DMS114 treated with DMSO at 0.1 percent for 48 hours (cell line): ENCODE results near the gene DUSP1.

Source experiments
- DNase-seq: peaks from one replicate; lab custom pipeline; 2025; ENCODE audit not compliant: unreplicated experiment; lab: John Stamatoyannopoulos, UW

The DUSP1 gene

DNA sequence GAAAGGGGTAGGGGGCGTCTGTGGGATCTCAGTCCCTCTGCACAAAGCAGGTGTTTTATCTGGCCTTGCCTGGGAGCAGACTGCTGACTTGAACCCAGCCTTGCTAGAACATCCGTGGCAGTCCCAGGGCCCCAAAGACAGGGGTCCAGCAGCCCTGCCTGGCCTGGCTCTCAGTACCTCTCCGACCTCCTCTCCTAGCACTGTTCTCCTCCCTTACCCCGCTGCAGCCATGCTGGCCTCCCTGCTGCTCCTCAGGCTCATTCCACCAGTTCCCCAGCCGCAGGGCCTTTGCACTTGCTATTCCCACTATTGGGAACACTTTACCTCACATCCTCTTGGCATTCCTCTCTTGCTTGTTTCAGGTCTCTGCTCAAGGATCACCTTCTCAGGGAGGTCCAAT, 45.2 kb downstream of the DUSP1 start:
- DNase-seq = no peak

DNA sequence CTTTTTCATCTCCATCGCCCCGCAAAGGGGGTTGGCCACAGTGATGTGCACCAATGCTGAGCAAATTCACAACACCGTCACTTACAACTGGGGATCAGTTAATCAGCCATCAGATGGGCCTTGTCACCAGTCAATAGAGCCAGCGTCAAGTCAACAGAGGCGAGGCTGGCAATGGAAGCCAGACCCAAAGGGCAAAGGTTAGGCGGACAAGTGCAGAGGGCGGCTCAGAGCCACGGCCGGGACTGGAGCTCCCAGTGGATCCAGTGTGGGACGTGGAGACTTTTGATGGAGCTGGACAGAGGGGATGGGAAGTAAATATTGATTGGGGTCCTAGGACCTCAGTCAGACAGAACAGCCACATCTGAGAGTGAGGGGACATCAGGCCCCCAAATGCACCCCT, 45.7 kb downstream of the DUSP1 start:
- no peak for DNase-seq

DNA sequence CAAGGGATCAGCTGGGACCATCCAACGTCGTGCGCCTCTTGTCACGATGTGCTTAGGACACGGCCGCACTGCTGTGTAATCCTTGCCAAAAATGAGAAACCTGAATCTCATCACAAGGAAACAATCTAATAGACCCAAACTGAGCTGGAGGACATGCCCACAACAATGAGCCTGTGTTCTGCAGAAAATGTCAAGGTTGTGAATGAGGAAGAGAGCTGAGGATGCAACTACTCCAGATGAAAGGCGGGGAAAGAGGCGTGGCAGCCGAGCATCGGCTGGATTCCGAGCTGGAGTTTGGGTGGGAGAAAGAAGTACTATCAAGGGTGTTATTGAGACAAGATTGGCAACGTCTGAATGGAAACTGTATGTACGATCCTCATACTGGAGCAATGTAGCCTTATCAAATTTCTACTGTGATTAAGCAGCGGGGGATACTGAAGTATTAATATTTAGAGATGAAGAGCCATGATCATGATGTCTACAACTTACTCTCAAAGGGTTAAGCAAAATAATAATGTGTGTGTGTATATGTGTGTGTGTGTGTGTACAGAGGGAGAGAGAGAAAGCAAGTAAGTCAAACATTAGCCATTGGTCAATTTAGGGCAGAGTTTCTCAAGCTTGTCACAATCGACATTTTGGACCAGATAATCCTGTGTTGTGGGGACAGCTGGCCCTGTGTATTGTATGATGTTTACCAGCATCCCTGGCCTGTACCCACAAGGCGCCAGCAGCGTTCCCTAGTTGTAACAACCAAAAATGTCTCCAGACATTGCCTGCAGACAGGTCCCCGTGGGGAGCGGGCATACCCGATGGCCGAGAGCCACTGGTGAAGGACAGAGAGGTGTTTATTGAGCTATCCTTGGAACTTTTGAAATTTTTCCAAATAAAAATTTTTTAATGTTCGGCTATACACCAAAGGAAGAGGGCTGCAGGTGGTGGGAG, 46.5 kb downstream of the DUSP1 start:
- no peak for DNase-seq

DNA sequence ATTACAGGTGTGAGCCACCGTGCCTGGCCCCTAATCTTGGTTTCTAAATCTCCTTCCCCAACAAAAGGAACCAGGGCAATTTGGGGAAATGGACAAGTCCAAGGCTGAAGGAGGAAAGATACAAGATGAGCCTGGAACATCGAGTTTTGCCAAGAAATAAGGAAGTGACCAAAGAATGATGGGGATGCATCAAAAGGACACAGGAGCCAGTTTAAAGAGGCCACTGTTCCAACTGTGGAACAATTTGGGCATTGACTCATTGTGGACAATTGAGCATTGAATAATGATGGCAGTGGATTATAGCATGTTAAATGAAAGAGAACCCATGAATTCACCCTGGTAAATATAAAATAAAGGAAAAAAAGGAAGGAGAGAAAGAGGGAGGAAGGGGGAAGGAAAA, 47.5 kb downstream of the DUSP1 start:
- no peak for DNase-seq

DNA sequence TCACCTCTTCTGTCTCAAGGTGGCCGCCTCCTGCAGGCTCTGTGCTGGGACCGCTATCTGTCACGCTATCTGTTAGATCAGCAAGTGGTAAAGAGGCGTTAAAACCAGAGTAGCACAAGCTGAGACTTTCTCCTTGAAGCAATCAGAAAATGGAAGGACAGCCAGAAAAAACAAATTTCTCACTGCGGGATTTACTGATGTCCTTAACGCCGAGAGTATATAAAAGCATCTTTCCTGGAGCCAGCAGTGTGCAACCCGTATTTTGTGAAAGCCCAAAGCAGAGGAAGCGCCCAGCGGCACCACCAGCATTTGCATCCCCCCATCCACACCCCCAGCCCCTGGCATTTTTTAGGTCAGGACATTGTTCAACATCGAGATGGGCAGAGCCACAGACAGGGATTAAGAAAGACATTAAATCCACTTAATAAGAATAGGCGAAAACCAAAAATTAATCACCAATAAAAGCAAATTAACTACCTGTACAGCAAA, 48.6 kb downstream of the DUSP1 start:
- no peak for DNase-seq

DNA sequence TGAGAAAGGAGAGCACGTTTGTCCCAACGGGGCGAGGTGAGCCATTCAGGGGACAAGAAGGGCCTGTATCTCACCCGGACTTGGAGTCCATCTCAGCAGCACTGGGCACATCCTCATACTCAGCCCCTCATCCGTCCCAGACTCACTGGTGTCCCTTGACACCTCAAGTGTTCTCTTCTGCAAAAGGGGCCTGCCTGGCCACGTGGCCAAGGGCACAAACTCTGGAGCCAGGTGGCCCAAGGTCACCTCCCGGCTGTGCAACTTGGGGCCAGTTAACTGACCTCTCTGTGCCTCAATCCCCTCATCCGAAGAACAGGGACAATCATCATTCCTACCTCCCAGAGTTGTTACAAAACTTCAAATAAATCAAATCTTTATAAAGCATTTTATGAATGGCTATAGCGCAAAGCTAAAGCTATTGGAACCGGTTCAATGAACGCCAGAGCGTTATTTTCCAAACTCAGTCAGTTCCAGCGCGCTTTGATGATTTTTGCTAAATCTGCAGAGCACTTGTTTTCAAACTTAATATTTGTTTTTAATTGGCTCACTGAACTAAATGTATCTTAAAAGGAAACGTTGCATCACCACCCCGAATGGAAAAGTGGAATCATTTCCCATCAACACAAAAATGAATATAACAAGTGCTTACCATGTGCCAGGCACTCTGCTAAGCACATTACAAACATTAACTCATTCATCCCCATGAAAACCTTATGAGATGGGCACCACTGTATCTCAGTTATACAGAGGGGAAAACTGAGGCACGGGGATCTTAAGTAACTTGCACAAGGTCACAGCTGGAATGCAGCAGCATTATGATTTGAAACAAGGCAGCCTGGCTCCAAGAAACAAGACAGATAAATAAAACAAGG, 49.3 kb downstream of the DUSP1 start:
- no peak for DNase-seq

DNA sequence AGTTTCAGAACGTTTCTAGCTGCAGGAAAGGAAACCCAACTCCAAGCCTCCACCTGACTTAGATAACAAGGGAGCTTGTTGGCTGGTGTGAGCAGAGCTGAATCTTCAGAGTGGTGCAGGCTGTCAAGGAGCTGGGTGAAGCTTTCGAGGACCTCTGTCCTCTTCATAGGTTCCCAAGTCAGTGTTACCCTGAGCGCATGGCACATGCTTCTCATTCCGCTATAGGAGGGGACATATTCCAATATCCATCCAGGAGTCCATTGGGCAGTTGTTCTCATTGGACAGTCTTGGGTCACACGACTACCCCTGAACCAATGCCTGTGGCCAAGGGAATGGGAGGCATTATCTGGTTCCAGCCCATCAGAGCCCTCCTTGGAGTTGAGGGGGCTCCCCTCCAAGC, 50.3 kb downstream of the DUSP1 start:
- no peak for DNase-seq

DNA sequence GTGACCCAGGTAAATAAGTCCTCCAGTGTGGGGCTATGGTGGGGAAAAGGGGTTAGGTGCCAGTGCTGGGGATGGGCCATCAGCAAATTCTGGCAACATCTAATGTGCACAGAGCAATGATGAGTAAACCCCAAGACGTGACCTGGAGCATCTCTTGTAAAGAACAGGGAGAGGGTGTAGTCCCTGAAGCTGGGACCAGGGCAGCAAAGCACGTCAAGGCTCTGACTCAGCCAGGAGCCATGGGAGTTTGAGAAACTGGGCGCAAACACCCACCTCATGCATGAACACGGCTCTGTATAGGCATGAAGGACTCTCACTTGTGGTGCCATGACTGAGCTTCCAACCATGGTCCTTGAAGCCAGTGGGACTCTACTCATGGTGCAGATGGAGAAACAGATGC, 51.8 kb downstream of the DUSP1 start:
- no peak for DNase-seq

DNA sequence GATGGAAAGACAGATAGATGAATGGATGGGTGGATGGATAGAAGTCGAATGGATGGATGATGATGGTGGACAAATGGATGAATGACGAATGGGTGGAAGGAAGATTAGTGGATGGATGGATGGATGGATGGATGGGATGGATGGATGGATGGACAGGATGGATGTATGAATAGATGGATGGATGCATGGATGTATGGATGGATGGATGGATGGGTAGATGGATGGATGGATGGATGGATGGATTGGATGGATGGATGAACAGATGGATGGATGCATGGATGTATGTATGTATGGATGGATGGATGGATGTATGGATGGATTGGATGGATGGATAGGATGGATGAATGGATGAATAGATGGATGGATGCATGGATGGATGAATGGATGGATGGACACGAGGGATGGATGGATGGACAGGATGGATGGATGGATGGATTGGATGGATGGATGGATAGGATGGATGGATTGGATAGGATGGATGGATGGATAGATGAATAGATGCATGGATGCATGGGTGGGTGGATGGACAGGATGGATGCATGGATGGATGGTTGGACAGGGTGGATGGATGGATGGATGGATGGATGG, 52.4 kb downstream of the DUSP1 start:
- no peak for DNase-seq
